Left renal pelvis (tissue), 4 donors: ENCODE data around the gene SEPTIN2. TPM values are rescaled to one million over a fixed set of nuclear protein-coding genes. Genes with fewer than 3 reads are reported as not detected.
"Not testable (repeated sequence)": the region's sequence is repeated elsewhere in the genome, so short reads cannot be mapped to it uniquely, and the experiment has no call there.

Experiments used
- DNase-seq, 4 donors: peaks; one replicate each; pipeline ENCODE4 v3.0.0-alpha.2; 2013; ENCODE audit warnings: low read depth in 4 of 4, low spot score in 3 of 4
- polyA plus RNA-seq, 4 donors: library from polyadenylated mRNA; unstranded; fragments of 120-200 nt; gene quantifications; one replicate each; pipeline ENCODE4 v1.2.1, GENCODE V29; 2013; ENCODE audit not compliant: insufficient read length in 4 of 4

The SEPTIN2 gene
- polyA plus RNA-seq, 4 donors = 566 to 653 (median 594) TPM

- DNase-seq = no peak
Observed at GRCh38 chr2:241286348-241287090, 29.2 kb upstream of the SEPTIN2 start.

GRCh38 chr2:241288324-241288888, 27.3 kb upstream of the SEPTIN2 start:
- no peak for DNase-seq

DNA sequence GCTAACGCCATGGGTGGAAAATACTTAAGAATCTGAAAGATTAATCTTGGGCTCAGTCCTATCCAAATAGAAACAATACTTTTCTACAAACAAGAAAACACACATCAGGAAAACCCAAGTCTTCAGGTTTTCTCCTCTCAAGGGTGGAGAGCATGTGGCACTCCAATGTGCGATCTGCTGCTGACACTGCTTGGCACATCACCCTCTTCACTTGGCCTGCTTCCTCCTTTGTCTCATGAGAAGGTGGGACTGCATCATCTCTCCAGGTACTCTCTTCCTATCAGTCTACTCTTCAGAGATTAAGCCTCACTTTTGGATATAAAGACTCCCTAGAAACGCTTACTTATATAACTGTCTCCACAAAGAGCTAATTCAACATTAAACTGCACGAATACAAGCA, 26.7 kb upstream of the SEPTIN2 start:
- no peak for DNase-seq

DNA sequence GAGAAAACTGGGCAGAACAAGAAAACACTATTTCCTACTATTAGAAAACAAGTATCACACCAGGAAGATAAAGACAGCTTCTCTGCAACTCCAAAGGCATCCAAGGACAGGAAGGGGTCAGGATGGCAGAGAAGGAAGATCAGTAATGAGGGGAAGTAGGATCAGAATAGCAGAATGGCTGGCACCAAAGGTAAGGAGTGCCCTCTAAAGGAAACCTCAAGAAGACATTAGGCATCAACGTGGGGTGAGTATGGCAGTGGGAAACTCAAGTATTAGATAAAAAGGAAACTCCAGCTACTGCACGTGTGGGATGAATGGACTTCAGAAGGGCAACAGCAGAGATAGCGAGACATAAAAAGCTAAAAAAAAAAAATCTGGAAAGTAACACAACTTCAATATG, 26.1 kb upstream of the SEPTIN2 start:
- no peak for DNase-seq

DNA sequence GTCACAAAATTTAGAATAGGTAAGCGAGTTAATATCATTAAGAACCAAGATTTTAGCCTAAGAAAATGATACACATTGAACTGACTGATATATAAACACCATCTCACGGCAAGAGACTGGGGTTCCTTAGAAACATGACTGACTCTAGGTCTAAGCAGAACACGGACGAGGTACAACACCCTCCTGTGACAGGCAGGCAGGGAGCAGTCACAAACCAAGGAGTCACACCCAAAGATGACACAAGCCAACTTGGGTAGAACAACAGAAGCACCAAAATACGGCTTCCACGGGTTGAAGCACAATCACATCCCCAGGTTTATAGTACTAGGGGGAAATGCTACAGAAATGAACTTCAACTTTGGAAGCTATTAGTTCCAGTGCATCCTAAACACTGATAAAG, 24.6 kb upstream of the SEPTIN2 start:
- no peak for DNase-seq

- DNase-seq = no peak
Observed at GRCh38 chr2:241291977-241292376, 23.7 kb upstream of the SEPTIN2 start.

- DNase-seq = not testable (repeated sequence)
Observed at GRCh38 chr2:241293378-241293797, 22.3 kb upstream of the SEPTIN2 start.

DNA sequence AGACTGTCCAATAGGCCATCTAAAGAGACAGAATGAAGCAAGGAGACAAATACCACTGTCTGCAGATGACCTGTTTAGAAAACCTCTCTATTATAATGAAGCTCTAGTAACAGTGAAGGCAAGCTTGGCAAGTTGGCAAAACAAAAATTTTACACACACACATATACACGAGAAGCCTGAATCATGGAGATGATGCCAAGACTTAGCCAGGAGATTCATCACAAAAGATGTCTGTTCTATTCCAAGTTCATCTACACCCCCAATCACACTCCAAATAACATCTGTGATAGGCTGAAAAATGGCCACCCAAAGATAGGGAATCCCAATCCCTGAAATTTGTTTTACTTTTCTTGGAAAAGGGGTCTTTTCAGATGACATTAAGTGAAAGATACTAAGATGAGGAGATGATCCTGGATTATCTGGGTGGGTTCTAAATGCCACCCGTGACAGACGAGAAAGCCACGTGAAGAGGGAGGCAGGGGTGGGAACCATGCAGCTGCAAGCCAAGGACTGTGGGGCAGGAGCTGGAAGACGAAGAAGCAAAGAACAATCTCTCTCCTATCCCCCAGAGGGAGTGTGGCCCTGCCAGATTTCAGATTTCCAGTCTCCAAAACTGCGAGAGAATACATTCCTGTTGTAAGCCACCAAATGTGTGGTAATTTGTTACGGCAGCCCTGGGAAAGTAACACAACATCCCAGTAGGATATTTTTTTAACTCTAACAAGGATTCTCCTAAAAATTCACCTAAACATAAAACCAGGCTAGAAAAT, 20.2 kb upstream of the SEPTIN2 start:
- no peak for DNase-seq

DNA sequence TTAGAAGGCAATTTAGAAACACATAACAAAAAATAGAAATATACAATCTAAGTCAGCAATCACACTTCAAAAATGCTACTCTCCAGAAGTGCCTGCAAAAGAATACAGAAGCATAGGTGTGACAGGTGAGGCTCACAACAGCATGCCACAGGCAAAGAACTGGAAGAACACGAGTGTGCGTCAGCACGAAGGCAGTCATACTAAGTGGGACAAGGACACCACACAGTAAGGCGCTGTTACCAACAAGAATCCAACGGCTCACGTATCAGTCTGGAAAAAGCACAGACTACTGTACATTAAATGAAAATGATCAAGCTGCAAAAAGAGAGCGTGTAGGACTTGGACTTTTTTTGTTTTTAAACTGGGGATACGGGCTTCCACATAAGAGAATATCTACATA, 19.0 kb upstream of the SEPTIN2 start:
- no peak for DNase-seq

DNA sequence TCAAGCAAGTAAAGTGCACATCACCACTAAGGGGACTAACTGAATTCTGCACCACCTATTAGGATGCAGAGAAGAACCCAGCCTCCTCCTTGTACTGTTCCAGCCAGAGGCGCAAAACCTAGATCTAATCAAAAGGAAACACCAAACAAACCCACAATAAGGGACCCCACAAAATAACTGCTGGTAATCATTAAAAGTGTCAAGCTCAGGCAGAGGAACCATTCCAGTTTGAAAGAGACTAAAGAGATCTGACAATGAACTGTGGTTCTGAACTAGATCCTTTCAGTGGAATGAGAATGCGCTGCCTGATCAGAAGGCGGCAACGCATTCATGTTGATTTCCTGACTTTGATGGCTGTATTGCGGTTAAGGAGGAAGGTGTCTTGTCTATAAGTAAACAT, 17.1 kb upstream of the SEPTIN2 start:
- DNase-seq = no peak

- DNase-seq = no peak
Observed at GRCh38 chr2:241300000-241300399, 15.7 kb upstream of the SEPTIN2 start.

GRCh38 chr2:241302083-241302482, 13.6 kb upstream of the SEPTIN2 start:
- DNase-seq = no peak

GRCh38 chr2:241302759-241303651, 12.7 kb upstream of the SEPTIN2 start:
- no peak for DNase-seq

- no peak for DNase-seq
Observed at GRCh38 chr2:241304039-241304670, 11.6 kb upstream of the SEPTIN2 start.

DNA sequence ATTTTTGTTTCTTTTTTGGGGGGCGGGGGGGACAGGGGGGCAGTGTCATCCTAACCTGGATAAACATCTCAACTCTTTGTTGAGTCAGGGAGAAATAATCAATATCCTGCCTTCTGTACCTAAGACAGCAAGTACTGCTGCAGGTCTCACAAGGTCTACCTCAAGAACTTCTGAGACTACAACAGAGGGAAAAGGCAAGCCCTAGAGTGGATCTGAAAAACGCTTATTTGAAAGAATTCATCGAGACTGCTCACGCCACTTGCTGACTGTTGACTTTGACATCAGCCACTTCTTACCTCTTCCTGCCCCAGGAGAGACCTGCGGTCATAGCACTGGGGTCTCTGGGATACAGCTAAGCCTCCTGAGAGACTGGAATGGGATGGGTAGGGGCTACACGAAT, 8.7 kb upstream of the SEPTIN2 start:
- DNase-seq = no peak

GRCh38 chr2:241308267-241308666, 7.5 kb upstream of the SEPTIN2 start:
- DNase-seq = no peak

- no peak for DNase-seq
Observed at GRCh38 chr2:241308832-241309500, 6.8 kb upstream of the SEPTIN2 start.

GRCh38 chr2:241309684-241310117, 6.0 kb upstream of the SEPTIN2 start:
- no peak for DNase-seq

DNA sequence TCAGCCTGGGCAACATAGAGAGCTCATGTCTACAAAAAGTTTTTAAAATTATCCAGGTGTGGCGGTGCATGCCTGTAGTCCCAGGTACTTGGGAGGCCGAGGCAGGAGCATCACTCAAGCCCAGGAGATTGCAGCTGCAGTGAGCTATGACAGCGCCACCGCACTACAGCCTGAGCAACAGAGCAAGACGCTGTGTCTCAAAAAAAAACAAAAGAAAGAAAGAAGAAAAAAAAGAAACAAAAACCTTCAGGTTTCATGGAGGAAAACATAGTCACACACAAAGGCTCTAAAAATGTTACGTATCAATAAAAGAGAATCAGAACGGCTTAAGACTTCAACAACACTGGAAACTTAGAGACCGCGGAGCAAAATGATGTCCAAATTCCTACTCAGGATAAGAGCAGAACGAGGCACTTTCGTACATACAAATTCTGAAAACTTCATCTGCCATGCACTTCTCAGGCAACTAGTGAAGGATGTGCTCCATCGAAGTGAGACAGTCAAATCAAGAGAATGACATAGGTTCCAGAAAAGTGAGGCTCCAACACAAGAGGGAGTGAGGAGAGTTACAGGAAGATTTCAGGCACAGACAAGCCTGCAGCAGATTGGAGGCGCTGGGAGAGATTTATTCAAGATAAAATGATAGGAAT, 4.7 kb upstream of the SEPTIN2 start:
- DNase-seq = no peak
